Chondrocyte (in vitro differentiated cells): ENCODE results near the gene ZNF345. TPM values are rescaled to one million over a fixed set of nuclear protein-coding genes. Genes with fewer than 3 reads are reported as not detected.

Experiments used
- DNase-seq: peaks from one replicate; pipeline ENCODE4 v3.0.0; 2021; ENCODE audit warnings: mixed read lengths, low spot score
- H3K27ac Mint-ChIP-seq: one replicate; pipeline ENCODE4 v1.8.0; 2021; ENCODE audit warnings: mild to moderate bottlenecking, moderate library complexity, mixed read lengths; ENCODE audit not compliant: unreplicated experiment
- H3K27me3 Mint-ChIP-seq: 2 replicates; pipeline ENCODE4 v1.8.0; 2021; ENCODE audit warnings: low read depth, mixed read lengths
- H3K36me3 Mint-ChIP-seq: 2 replicates; pipeline ENCODE4 v1.8.0; 2021; ENCODE audit warnings: low read depth, mixed read lengths
- H3K4me1 Mint-ChIP-seq: 2 replicates; pipeline ENCODE4 v1.8.0; 2021; ENCODE audit warnings: low read depth, mild to moderate bottlenecking, mixed read lengths
- H3K4me3 Mint-ChIP-seq: one replicate; pipeline ENCODE4 v1.8.0; 2021; ENCODE audit warnings: mild to moderate bottlenecking, moderate library complexity, mixed read lengths; ENCODE audit not compliant: unreplicated experiment
- H3K9me3 Mint-ChIP-seq: 2 replicates; pipeline ENCODE4 v1.8.0; 2021; ENCODE audit warnings: low read depth, mixed read lengths
- total RNA-seq: library from RNA; stranded (reverse); gene quantifications from 3 replicates; pipeline ENCODE4 v1.2.1, GENCODE V29; 2021
- TF ChIP-seq, protein P1 (sequence below): fragments of 200-600 bp; sonication (generic); IDR thresholded peaks from 2 replicates; pipeline ENCODE4 v1.5.0; 2021; ENCODE audit warnings: antibody characterized with exemption, mild to moderate bottlenecking, moderate library complexity

Gene ZNF345
- total RNA-seq, 1 donor from 2014 or later, result 4.7 TPM

DNA sequence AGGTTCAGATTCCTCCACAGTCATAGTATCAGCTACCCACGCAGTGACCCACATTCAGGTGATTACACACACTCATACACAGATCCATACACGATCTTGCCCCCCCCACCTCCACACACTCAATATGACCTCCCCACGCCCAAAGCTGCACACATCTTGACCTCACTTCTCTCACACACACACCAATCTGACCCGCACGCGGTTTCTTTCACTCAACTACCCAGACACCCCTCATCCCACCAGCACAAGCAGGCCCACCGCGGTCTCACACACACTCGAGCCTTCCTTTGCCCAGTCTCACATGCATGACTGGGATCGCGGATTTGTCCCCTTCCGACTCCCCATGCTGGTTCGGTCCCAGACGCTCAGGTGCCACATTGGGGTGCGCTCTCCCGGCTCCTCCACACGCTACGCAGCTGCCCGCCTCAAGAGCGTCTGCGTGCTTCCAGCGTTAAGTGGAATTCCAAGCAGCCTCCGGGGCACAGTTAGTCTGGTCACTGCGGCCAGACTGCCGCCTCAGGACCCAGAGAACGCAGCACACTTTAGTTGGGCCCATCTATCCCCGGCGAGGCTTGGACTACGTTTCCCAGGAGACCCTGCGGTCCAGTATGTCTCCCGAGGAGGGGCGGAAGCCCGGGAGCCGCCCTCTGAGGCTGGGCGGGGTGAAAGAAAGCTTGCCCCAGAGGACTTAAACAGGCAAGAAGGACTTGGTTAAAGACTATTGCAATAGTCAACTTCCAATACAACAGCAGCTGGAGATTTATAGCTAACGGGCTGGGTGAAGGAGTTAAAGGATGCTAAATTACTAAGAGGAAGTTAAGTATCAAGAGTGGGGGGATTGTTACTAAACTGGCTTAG lies 746 bp upstream of the ZNF345 start:
- no peaks in the 10 kb centered on the region for H3K27me3 Mint-ChIP-seq
- H3K36me3 Mint-ChIP-seq, result peaks cover 19% of the 10 kb centered on the region
- peaks cover 22% of the 10 kb centered on the region for H3K9me3 Mint-ChIP-seq
- H3K4me3 Mint-ChIP-seq, result no peak overlapping the region
- peak; percentile 95 for DNase-seq
- peaks cover 3% of the 10 kb centered on the region for H3K4me1 Mint-ChIP-seq
- H3K27ac Mint-ChIP-seq, result no peak overlapping the region
- TF ChIP-seq, protein P1, sequence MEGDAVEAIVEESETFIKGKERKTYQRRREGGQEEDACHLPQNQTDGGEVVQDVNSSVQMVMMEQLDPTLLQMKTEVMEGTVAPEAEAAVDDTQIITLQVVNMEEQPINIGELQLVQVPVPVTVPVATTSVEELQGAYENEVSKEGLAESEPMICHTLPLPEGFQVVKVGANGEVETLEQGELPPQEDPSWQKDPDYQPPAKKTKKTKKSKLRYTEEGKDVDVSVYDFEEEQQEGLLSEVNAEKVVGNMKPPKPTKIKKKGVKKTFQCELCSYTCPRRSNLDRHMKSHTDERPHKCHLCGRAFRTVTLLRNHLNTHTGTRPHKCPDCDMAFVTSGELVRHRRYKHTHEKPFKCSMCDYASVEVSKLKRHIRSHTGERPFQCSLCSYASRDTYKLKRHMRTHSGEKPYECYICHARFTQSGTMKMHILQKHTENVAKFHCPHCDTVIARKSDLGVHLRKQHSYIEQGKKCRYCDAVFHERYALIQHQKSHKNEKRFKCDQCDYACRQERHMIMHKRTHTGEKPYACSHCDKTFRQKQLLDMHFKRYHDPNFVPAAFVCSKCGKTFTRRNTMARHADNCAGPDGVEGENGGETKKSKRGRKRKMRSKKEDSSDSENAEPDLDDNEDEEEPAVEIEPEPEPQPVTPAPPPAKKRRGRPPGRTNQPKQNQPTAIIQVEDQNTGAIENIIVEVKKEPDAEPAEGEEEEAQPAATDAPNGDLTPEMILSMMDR, result no peak

DNA sequence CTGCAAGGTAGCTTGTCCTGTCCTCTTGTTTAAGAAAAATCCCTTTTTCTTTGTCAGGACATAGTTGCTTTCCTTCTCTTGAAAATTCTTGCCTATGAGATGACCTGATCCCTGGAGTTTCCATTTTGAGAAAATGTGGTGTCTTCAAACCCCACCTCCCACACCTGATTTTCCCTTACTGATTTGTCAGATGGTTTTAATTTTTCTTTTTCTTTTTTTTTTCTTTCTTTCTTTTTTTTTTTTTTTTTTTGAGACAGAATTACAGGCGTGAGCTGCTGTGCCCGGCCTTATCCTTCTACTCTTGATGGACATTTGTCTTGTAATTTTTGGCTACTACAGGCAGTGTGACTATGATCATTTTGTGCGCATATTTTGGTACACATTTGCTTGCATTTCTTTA lies 1.2 kb downstream of the ZNF345 start:
- no peaks in the 10 kb centered on the region for H3K27me3 Mint-ChIP-seq
- H3K9me3 Mint-ChIP-seq, result peaks cover 25% of the 10 kb centered on the region
- H3K27ac Mint-ChIP-seq, result no peak overlapping the region
- H3K4me1 Mint-ChIP-seq, result peaks cover 3% of the 10 kb centered on the region
- H3K4me3 Mint-ChIP-seq, result no peak overlapping the region
- TF ChIP-seq, protein P1, result no peak
- H3K36me3 Mint-ChIP-seq, result peaks cover 26% of the 10 kb centered on the region
- DNase-seq, result no peak

DNA sequence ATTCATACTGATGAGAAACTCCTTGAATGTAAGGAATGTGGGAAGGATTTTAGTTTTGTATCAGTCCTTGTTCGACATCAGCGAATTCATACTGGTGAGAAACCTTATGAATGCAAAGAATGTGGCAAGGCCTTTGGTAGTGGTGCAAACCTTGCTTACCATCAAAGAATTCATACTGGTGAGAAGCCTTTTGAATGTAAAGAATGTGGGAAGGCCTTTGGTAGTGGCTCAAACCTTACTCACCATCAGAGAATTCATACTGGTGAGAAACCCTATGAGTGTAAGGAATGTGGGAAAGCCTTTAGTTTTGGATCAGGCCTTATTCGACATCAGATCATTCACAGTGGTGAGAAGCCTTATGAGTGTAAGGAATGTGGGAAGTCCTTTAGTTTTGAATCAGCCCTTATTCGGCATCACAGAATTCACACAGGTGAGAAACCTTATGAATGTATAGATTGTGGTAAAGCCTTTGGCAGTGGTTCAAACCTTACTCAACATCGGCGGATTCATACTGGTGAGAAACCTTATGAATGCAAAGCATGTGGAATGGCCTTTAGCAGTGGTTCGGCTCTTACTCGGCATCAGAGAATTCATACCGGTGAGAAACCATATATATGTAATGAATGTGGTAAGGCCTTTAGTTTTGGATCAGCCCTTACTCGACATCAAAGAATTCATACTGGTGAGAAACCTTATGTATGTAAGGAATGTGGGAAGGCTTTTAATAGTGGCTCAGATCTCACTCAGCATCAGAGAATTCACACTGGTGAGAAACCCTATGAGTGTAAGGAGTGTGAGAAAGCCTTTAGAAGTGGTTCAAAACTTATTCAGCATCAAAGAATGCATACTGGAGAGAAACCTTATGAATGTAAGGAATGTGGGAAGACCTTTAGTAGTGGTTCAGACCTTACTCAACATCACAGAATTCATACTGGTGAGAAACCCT lies 26.6 kb downstream of the ZNF345 start:
- Mint-ChIP-seq H3K9me3 (peaks cover 62% of the 10 kb centered on the region), H3K36me3 (peaks cover 62% of the 10 kb centered on the region), H3K4me1 (no peaks in the 10 kb centered on the region), H3K4me3 (no peak overlapping the region), H3K27me3 (no peaks in the 10 kb centered on the region), H3K27ac (no peak overlapping the region)
- TF ChIP-seq, protein P1, result no peak
- no peak for DNase-seq

DNA sequence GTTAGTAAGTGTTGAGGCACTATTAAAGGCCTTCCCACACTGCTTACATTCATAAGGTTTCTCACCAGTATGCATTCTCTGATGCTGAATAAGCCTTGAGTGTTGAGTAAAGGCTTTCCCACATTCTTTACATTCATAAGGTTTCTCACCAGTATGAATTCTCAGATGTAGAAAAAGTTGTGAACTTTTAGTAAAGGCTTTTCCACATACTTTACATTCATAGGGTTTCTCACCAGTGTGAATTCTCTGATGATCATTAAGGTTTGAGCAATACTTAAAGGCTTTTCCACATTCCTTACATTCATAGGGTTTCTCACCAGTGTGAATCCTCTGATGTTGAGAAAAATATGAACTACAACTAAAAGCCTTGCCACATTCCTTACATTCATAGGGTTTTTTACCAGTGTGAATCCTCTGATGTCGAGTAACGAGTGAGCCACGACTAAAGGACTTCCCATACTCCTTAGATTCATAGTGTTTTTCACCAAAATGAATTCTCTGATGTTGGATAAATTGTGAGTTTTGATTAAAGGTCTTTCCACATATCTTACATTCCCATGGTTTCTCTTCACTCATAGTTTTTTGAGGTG lies 41.2 kb downstream of the ZNF345 start:
- TF ChIP-seq, protein P1, result no peak
- Mint-ChIP-seq H3K27ac (no peak overlapping the region), H3K27me3 (no peaks in the 10 kb centered on the region), H3K9me3 (peaks cover 72% of the 10 kb centered on the region), H3K36me3 (peaks cover 76% of the 10 kb centered on the region), H3K4me3 (no peak overlapping the region), H3K4me1 (no peaks in the 10 kb centered on the region)
- DNase-seq, result no peak
